HepG2 (cell line): ENCODE measurements around the gene DNAJC5. TPM values are rescaled to one million over a fixed set of nuclear protein-coding genes. Genes with fewer than 3 reads are reported as not detected.

ENCODE experiments used
- ATAC-seq: fragments of 200-7000 bp; cut with Tn5 transposase; 3 replicates; pipeline ENCODE4 v1.9.1; 2020; ENCODE audit warnings: mild to moderate bottlenecking, moderate library complexity
- BruUV-seq: library from RNA; stranded (reverse); fragments of 400-500 nt; replicated peaks from 2 replicates; lab custom pipeline; 2021; lab: Mats Ljungman, UMichigan
- CTCF ChIA-PET: fragments of 300-600 bp; formaldehyde crosslinking; extraction: SDS; loops from one replicate; lab custom pipeline; 2021; ENCODE audit warnings: low total read pairs, inconsistent platforms, low intra/inter-chr PET ratio; lab: Yijun Ruan, JAX
- POLR2A ChIA-PET: fragments of 350-600 bp; sonication (Branson Sonifier 250); formaldehyde crosslinking; loops from one replicate; lab custom pipeline; 2020; ENCODE audit warnings: antibody characterized with exemption, inconsistent platforms; lab: Yijun Ruan, JAX
- DNase-seq: peaks from one replicate; pipeline ENCODE4 v3.0.0-alpha.2; 2015; ENCODE audit warnings: low spot score
- FAIRE-seq: peaks from 3 replicates; lab custom pipeline; 2011; peaks lifted over from hg19 to GRCh38; lab: Jason Lieb, UNC
- H2AFZ ChIP-seq: one replicate; pipeline ENCODE4 v1.6.1; 2011; ENCODE audit warnings: low read length, inconsistent platforms
- H3K27ac ChIP-seq: fragments of 300-600 bp; 3 replicates; pipeline ENCODE4 v1.8.0; 2011; ENCODE audit warnings: mixed run types, mild to moderate bottlenecking, mixed read lengths, low read length, inconsistent platforms; ENCODE audit not compliant: insufficient read depth; ENCODE audit errors: extremely low read length
- H3K27me3 ChIP-seq, 2 experiments: fragments of 200-600 bp in 1 of 2; 2 replicates in 1 of 2; 3 replicates in 1 of 2; pipeline versions ENCODE4 v1.6.0 to v1.8.0; 2011; ENCODE audit warnings: low read length in 2 of 2, mild to moderate bottlenecking in 2 of 2, moderate library complexity in 2 of 2, inconsistent platforms in 1 of 2; ENCODE audit not compliant: insufficient read depth in 2 of 2, control insufficient read depth in 1 of 2
- H3K36me3 ChIP-seq, 2 experiments: fragments of 200-600 bp in 1 of 2; replicated peaks in 1 of 2; 2 replicates in 1 of 2; 3 replicates in 1 of 2; pipeline versions ENCODE4 v1.5.1 to v1.8.0; 2011; ENCODE audit warnings: low read length in 2 of 2, inconsistent platforms in 1 of 2; ENCODE audit not compliant: insufficient read depth in 2 of 2, control insufficient read depth in 1 of 2
- H3K4me1 ChIP-seq: 2 replicates; pipeline ENCODE4 v1.5.1; 2012; ENCODE audit warnings: low read length, inconsistent platforms; ENCODE audit not compliant: insufficient read depth
- H3K4me2 ChIP-seq: 2 replicates; pipeline ENCODE4 v1.6.0; 2011; ENCODE audit warnings: low read depth, low read length, inconsistent platforms
- H3K4me3 ChIP-seq, 3 experiments: fragments of 200-600 bp in 1 of 3; sonication (generic), shearing (Covaris generic) in 1 of 3; replicated peaks in 1 of 3; 2 replicates each; pipeline ENCODE4 v1.5.1; 2011 to 2016; ENCODE audit warnings: low read length in 3 of 3, inconsistent platforms in 2 of 3, low read depth in 2 of 3, mild to moderate bottlenecking in 2 of 3, control low read depth in 1 of 3, mixed read lengths in 1 of 3; ENCODE audit not compliant: insufficient read depth in 1 of 3
- H3K79me2 ChIP-seq: one replicate; pipeline ENCODE4 v1.6.1; 2011; ENCODE audit warnings: low read length, inconsistent platforms; ENCODE audit not compliant: insufficient read depth
- H3K9ac ChIP-seq: 2 replicates; pipeline ENCODE4 v1.6.0; 2011; ENCODE audit warnings: mild to moderate bottlenecking, low read depth, low read length, inconsistent platforms; ENCODE audit not compliant: insufficient read depth
- H3K9me3 ChIP-seq: 2 replicates; pipeline ENCODE4 v1.5.1; 2012; ENCODE audit warnings: mild to moderate bottlenecking, low read length
- H4K20me1 ChIP-seq: 2 replicates; pipeline ENCODE4 v1.6.0; 2011; ENCODE audit warnings: inconsistent platforms, mild to moderate bottlenecking, low read length, moderate library complexity; ENCODE audit not compliant: insufficient read depth
- KLF16 ChIP-seq, 2 experiments: sonication (generic) in 1 of 2; formaldehyde crosslinking in 1 of 2; IDR thresholded peaks; 2 replicates each; pipeline versions ENCODE4 v1.6.1 to v1.8.0; 2016 to 2023; ENCODE audit warnings: missing genetic modification reagents in 2 of 2, missing compliant biosample characterization in 1 of 2
- NCOA2 ChIP-seq: sonication (generic); formaldehyde crosslinking; IDR thresholded peaks from 2 replicates; pipeline ENCODE4 v1.8.0; 2022; ENCODE audit warnings: inconsistent platforms
- NR2F6 ChIP-seq, 2 experiments: IDR thresholded peaks; 2 replicates each; pipeline ENCODE4 v1.6.1; 2016; ENCODE audit warnings: antibody characterized with exemption in 1 of 2, mild to moderate bottlenecking in 1 of 2
- ZBTB7A ChIP-seq: sonication (generic); formaldehyde crosslinking; IDR thresholded peaks from 2 replicates; pipeline ENCODE4 v1.8.0; 2022; ENCODE audit warnings: mild to moderate bottlenecking, missing genetic modification reagents
- ZNF335 ChIP-seq: sonication (generic); formaldehyde crosslinking; IDR thresholded peaks from 2 replicates; pipeline ENCODE4 v1.4.0; 2020; ENCODE audit warnings: missing genetic modification reagents
- ZNF446 ChIP-seq: sonication (generic); formaldehyde crosslinking; IDR thresholded peaks from 2 replicates; pipeline ENCODE4 v1.5.0; 2020; ENCODE audit warnings: mild to moderate bottlenecking, missing genetic modification reagents
- ZNF484 ChIP-seq: sonication (generic); formaldehyde crosslinking; IDR thresholded peaks from 2 replicates; pipeline ENCODE4 v1.5.1; 2020; ENCODE audit warnings: mild to moderate bottlenecking, low read depth, missing genetic modification reagents, borderline replicate concordance
- ZNF557 ChIP-seq: sonication (generic); formaldehyde crosslinking; IDR thresholded peaks from 2 replicates; pipeline ENCODE4 v1.4.0; 2020; ENCODE audit warnings: missing genetic modification reagents
- ZNF605 ChIP-seq: sonication (generic); formaldehyde crosslinking; IDR thresholded peaks from 2 replicates; pipeline ENCODE4 v1.8.0; 2022; ENCODE audit warnings: mild to moderate bottlenecking, missing genetic modification reagents
- ZNF629 ChIP-seq: sonication (generic); formaldehyde crosslinking; conservative IDR thresholded peaks from 2 replicates; pipeline ENCODE4 v1.5.0; 2020; ENCODE audit warnings: missing genetic modification reagents
- WGBS: methylation state at CpG from one replicate; pipeline ENCODE4 v1.1.6; 2017; ENCODE audit warnings: low lambda C conversion rate; 5-methylcytosine and 5-hydroxymethylcytosine counted together
- in situ Hi-C: cut with HindIII; loops from 2 replicates; pipeline ENCODE4 v1.10.0; 2017; ENCODE audit warnings: low pct_unique_long_range_greater_than_20kb; ENCODE audit not compliant: extremely low pct_ligation_motif_present
- intact Hi-C: fragments of 100-400 bp; cut with micrococcal nuclease; formaldehyde crosslinking; loops from one replicate; pipeline ENCODE4 v1.10.0; 2022; ENCODE audit not compliant: unreplicated experiment
- polyA plus RNA-seq, 8 experiments: library from polyadenylated mRNA; depleted of rRNA in 3 of 8; stranded (reverse) in 7 of 8; unstranded in 1 of 8; fragments of >200 nt; fragmentation: Illumina TruSeq in 4 of 8; extraction: Trizol in 4 of 8; gene quantifications; 2 replicates each; pipeline versions ENCODE4 v1.2.1 to v1.2.3, GENCODE V29; 2011 to 2016; ENCODE audit warnings: low read depth in 4 of 8, missing spikeins in 1 of 8, mixed read lengths in 1 of 8; ENCODE audit not compliant: insufficient read depth in 1 of 8
- total RNA-seq, 5 experiments: library from RNA; depleted of rRNA; stranded (reverse); fragments of >200 nt; fragmentation: Illumina TruSeq; extraction: Trizol; gene quantifications; 2 replicates each; pipeline ENCODE4 v1.2.3, GENCODE V29; 2016; ENCODE audit warnings: low read depth in 1 of 5
- TF ChIP-seq, protein P1 (sequence below): sonication (generic); formaldehyde crosslinking; IDR thresholded peaks from 2 replicates; pipeline ENCODE4 v1.5.0; 2020; ENCODE audit warnings: mild to moderate bottlenecking, missing genetic modification reagents, borderline replicate concordance
- TF ChIP-seq, protein P2 (sequence below): sonication (generic); formaldehyde crosslinking; IDR thresholded peaks from 2 replicates; pipeline ENCODE4 v1.4.0; 2020; ENCODE audit warnings: missing genetic modification reagents, borderline replicate concordance
- TF ChIP-seq, protein P3 (sequence below): sonication (generic); formaldehyde crosslinking; IDR thresholded peaks from 2 replicates; pipeline ENCODE4 v1.8.1; 2023; ENCODE audit warnings: mild to moderate bottlenecking, inconsistent platforms, moderate library complexity, missing genetic modification reagents, borderline replicate concordance
- TF ChIP-seq, protein P4 (sequence below): IDR thresholded peaks from 2 replicates; pipeline ENCODE4 v1.6.1; 2018; ENCODE audit warnings: missing genetic modification reagents

The DNAJC5 gene
- total and polyA plus RNA-seq, 2 of the 13 experiments (the other 11 are each of a cell fraction or from before 2014, with no cell fraction given): 42.8 to 64.5 TPM

DNA sequence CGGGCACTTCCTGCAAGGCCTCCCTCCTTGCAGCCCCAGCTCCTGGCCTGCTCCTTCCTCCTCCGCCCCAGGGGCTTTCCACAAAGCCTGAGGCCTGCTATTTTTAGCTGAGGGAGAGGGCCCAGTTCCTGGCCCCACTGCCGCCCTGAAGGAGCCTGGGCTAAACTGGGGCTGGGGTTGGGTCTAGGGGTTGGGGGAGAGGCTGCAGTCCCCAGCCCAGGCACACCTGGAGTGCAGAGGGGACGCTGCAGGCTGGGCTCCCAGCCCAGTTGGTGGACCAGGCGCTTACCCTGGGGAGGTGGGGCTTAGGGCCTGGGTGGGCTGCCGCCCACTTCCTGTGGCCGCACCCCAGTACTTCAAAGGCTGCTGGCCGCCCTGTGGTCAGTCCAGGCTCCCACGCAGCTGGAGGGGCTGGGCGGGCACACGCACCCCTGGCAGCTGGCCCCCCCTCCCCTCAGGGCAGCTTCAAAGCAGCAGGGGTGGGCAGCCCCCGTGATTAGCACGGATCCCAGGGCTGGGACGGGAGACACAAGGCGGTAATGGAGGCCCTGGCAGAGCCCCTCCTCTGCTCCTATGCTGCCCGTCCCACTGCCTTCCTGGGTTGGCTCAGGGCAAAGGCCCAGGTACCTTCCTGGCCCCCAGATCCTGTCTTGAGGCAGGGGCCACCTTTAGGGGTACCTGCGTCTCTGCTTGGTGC lies 40.7 kb upstream of the DNAJC5 start:
- Histone ChIP-seq H2AFZ (no peak overlapping the region), H3K36me3 (no peaks in the 10 kb centered on the region), H3K4me3 (peak overlapping the region; percentile 60 to 83 (median 66)), H3K9ac (peak overlapping the region; percentile 68), H3K27ac (no peak overlapping the region), H3K4me2 (peak overlapping the region; percentile 93), H4K20me1 (no peaks in the 10 kb centered on the region), H3K4me1 (peaks cover 55% of the 10 kb centered on the region), H3K9me3 (no peaks in the 10 kb centered on the region), H3K79me2 (no peaks in the 10 kb centered on the region), H3K27me3 (peaks cover 3 to 11% of the 10 kb centered on the region in 2 experiments; a peak in 4 of 5 replicates)
- CTCF ChIA-PET: no interaction called here
- DNase-seq (no peak), FAIRE-seq (no peak), ATAC-seq (peak; percentile 36)
- in situ Hi-C loops: no loop called here
- 21% methylated on average over 6 of the region's 17 CpGs for WGBS
- POLR2A ChIA-PET: interaction anchor here (0.6 to 3.7 kb wide), 8 partner anchors 11 to 202 kb away, joined by 3 to 59 read pairs (median 6); partner anchors contain the start of genes ARFRP1, TPD52L2 and ZGPAT
- no TSS peak for BruUV-seq
- intact Hi-C loops: no loop called here
- peak; percentile 60; the same call in 1 of the 2 replicates for TF ChIP-seq ZBTB7A
- TF ChIP-seq, protein P1, sequence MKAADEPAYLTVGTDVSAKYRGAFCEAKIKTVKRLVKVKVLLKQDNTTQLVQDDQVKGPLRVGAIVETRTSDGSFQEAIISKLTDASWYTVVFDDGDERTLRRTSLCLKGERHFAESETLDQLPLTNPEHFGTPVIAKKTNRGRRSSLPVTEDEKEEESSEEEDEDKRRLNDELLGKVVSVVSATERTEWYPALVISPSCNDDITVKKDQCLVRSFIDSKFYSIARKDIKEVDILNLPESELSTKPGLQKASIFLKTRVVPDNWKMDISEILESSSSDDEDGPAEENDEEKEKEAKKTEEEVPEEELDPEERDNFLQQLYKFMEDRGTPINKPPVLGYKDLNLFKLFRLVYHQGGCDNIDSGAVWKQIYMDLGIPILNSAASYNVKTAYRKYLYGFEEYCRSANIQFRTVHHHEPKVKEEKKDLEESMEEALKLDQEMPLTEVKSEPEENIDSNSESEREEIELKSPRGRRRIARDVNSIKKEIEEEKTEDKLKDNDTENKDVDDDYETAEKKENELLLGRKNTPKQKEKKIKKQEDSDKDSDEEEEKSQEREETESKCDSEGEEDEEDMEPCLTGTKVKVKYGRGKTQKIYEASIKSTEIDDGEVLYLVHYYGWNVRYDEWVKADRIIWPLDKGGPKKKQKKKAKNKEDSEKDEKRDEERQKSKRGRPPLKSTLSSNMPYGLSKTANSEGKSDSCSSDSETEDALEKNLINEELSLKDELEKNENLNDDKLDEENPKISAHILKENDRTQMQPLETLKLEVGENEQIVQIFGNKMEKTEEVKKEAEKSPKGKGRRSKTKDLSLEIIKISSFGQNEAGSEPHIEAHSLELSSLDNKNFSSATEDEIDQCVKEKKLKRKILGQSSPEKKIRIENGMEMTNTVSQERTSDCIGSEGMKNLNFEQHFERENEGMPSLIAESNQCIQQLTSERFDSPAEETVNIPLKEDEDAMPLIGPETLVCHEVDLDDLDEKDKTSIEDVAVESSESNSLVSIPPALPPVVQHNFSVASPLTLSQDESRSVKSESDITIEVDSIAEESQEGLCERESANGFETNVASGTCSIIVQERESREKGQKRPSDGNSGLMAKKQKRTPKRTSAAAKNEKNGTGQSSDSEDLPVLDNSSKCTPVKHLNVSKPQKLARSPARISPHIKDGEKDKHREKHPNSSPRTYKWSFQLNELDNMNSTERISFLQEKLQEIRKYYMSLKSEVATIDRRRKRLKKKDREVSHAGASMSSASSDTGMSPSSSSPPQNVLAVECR: peak; percentile 64; the same call in 1 of the 2 replicates
- TF ChIP-seq, protein P2, sequence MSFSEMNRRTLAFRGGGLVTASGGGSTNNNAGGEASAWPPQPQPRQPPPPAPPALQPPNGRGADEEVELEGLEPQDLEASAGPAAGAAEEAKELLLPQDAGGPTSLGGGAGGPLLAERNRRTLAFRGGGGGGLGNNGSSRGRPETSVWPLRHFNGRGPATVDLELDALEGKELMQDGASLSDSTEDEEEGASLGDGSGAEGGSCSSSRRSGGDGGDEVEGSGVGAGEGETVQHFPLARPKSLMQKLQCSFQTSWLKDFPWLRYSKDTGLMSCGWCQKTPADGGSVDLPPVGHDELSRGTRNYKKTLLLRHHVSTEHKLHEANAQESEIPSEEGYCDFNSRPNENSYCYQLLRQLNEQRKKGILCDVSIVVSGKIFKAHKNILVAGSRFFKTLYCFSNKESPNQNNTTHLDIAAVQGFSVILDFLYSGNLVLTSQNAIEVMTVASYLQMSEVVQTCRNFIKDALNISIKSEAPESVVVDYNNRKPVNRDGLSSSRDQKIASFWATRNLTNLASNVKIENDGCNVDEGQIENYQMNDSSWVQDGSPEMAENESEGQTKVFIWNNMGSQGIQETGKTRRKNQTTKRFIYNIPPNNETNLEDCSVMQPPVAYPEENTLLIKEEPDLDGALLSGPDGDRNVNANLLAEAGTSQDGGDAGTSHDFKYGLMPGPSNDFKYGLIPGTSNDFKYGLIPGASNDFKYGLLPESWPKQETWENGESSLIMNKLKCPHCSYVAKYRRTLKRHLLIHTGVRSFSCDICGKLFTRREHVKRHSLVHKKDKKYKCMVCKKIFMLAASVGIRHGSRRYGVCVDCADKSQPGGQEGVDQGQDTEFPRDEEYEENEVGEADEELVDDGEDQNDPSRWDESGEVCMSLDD (CRISPR knock-in tag): peak; percentile 99
- peak; percentile 62 for TF ChIP-seq NCOA2 (CRISPR knock-in tag)
- TF ChIP-seq ZNF484 (CRISPR knock-in tag): no peak
- peak; percentile 41; the same call in 1 of the 2 replicates for TF ChIP-seq ZNF335
- no peak for TF ChIP-seq ZNF446
- no peak for TF ChIP-seq KLF16 (CRISPR knock-in tag; IDR thresholded peaks at IDR 0.05)
- TF ChIP-seq NR2F6 (IDR thresholded peaks at IDR 0.05): peak; percentile 6; the same call in 1 of the 2 replicates
- peak; percentile 67 for TF ChIP-seq NR2F6 (CRISPR knock-in tag; IDR thresholded peaks at IDR 0.05)
- TF ChIP-seq, protein P3, sequence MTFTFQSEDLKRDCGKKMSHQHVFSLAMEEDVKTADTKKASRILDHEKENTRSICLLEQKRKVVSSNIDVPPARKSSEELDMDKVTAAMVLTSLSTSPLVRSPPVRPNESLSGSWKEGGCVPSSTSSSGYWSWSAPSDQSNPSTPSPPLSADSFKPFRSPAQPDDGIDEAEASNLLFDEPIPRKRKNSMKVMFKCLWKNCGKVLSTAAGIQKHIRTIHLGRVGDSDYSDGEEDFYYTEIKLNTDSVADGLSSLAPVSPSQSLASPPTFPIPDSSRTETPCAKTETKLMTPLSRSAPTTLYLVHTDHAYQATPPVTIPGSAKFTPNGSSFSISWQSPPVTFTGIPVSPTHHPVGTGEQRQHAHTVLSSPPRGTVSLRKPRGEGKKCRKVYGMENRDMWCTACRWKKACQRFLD (CRISPR knock-in tag): no peak
- 0 out of 2 replicates have a peak, but pooled peaks have one; percentile 34 for TF ChIP-seq ZNF629 (CRISPR knock-in tag)
- TF ChIP-seq ZNF557 (CRISPR knock-in tag): 0 out of 2 replicates have a peak, but pooled peaks have one; percentile 29
- TF ChIP-seq, protein P4, sequence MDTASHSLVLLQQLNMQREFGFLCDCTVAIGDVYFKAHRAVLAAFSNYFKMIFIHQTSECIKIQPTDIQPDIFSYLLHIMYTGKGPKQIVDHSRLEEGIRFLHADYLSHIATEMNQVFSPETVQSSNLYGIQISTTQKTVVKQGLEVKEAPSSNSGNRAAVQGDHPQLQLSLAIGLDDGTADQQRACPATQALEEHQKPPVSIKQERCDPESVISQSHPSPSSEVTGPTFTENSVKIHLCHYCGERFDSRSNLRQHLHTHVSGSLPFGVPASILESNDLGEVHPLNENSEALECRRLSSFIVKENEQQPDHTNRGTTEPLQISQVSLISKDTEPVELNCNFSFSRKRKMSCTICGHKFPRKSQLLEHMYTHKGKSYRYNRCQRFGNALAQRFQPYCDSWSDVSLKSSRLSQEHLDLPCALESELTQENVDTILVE: no peak
- TF ChIP-seq ZNF605 (CRISPR knock-in tag): no peak; the same call in 1 of the 2 replicates
